Dendritic cell treated with granulocyte-macrophage colony-stimulating factor and Interleukin-4, amounts not matched to agents 40 ng/mL and 50 ng/mL, for 4 days (primary cell): Measurements from ENCODE around the gene MS4A4E.

ENCODE experiments used
- H3K27ac Mint-ChIP-seq: one replicate; pipeline ENCODE4 v1.8.0; 2022; ENCODE audit warnings: mild to moderate bottlenecking, mixed read lengths
- H3K27me3 Mint-ChIP-seq: one replicate; pipeline ENCODE4 v1.8.0; 2022; ENCODE audit warnings: mild to moderate bottlenecking, mixed read lengths
- H3K36me3 Mint-ChIP-seq: one replicate; pipeline ENCODE4 v1.8.0; 2022; ENCODE audit warnings: low read depth, mixed read lengths
- H3K4me1 Mint-ChIP-seq: one replicate; pipeline ENCODE4 v1.8.0; 2022; ENCODE audit warnings: low read depth, mixed read lengths
- H3K4me3 Mint-ChIP-seq: one replicate; pipeline ENCODE4 v1.8.0; 2022; ENCODE audit warnings: mild to moderate bottlenecking, moderate library complexity, mixed read lengths
- H3K9me3 Mint-ChIP-seq: one replicate; pipeline ENCODE4 v1.8.0; 2022; ENCODE audit warnings: mixed read lengths
- intact Hi-C: fragments of 100-400 bp; cut with micrococcal nuclease; formaldehyde crosslinking; loops from one replicate; pipeline ENCODE4 v1.15.0; 2022

The MS4A4E gene

DNA sequence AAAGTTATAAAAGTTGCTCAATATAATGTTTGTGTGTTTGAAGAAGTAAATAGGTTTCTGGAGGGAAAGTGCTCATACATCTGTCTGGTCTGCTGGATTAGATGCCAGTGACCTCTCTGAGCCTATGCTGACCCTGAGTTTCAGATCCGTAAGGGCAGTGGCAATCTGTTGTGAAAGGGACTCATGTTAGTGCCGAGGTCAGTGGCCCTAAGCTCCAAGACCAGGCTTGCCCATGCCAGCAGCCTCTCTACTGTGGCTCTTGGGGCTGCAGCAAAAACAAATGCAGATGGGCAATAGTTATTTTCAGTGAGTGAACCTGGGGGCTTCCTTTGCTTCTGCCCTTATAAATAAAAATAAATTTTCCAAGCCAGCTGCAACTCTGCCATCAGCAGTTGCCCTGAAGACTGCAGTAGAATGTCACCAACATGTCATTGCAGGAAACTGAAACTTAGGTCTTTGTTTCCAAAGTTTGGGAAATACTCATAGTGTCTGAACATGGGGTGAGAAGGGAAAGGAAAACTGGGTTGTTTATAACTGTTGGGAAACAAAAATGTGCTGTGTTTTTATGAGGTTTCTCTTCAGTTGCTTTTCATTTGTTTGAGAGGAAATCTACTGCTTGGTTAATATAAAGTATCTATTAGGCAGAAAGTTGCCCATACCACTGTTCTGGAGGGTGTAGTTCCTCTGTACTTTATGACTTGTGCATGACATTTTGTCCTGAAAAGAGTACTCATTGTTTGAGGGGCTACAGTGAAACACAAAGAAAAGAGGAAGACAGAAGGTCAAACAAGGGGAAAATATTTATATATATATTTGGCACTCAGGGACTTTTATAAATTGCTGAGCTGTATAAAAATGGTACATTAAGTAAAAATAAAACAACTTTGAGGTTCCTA is 9.5 kb upstream of the MS4A4E start:
- intact Hi-C loops: loop anchor here (5.0 kb wide), 1 partner anchor 80 kb away; no protein-coding TSS in a partner anchor
- Mint-ChIP-seq H3K27ac (peak overlapping the region; percentile 87), H3K27me3 (no peaks in the 10 kb centered on the region), H3K4me3 (peak overlapping the region; percentile 2), H3K9me3 (peaks cover 27% of the 10 kb centered on the region), H3K36me3 (peaks cover 16% of the 10 kb centered on the region), H3K4me1 (peaks cover 63% of the 10 kb centered on the region)

DNA sequence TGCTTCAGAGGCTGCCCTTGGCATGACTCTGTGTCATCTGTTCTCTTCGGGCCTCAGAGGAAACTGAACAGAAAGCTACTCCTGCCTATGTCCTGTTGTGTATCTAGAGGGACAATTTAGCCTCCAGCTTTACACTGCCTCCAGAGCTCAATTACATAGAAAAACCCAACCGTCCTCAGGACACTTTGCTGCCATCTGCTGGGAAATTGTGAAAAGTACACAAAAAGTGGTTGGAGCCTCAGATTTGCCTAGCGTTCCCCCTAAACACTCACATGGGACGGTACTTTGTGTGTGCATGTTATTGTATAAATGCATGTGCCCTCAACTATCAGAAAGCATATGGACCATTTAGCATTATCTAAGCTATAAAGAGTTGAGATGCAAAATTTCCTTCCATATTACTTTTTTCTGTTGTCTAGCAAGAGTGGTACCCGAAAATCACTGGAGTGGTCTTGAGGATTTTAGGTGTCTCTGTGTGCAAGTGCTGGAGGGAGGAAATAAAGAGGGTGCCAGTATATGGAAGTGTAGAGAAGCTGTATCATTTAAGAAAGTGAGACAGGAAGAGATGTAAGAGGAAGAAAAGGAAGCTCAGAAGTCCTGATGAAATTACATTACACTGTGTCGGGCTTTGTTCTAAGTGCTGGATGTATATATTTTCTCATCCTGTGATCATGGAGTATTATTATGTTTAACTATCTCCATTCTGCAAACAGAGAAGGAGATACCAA is 8.7 kb upstream of the MS4A4E start:
- Mint-ChIP-seq H3K9me3 (peaks cover 27% of the 10 kb centered on the region), H3K4me3 (no peak overlapping the region), H3K27ac (peak overlapping the region; percentile 87), H3K4me1 (peaks cover 69% of the 10 kb centered on the region), H3K27me3 (no peaks in the 10 kb centered on the region), H3K36me3 (peaks cover 16% of the 10 kb centered on the region)
- intact Hi-C loops: loop anchor here (5.0 kb wide), 1 partner anchor 79 kb away; no protein-coding TSS in a partner anchor

DNA sequence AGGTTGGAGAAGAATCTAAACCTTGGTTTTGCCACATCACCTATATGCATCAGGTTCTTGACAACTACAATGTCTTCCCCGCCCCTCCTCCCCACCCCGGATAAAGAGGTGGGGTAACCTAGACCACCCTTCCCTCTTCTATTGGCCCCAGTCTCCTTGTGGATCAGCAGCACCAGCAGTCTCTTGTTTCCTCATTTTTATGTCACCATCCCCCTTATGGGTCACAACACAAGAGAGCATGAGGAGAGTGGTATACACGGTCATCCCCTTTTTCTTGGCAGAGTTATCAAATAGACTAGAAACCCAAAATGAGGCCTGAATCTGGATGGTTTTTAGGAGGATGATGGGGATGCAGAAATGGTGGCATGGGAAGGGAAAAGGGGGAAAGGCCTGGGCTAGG is 1.2 kb downstream of the MS4A4E start:
- H3K4me3 Mint-ChIP-seq: peak overlapping the region; percentile 74
- no peaks in the 10 kb centered on the region for H3K9me3 Mint-ChIP-seq
- H3K27ac Mint-ChIP-seq: peak overlapping the region; percentile 95
- intact Hi-C loops: loop anchor here (5.0 kb wide), 3 partner anchors 44 to 419 kb away; partner anchors contain the start of gene MS4A6A
- no peaks in the 10 kb centered on the region for H3K27me3 Mint-ChIP-seq
- peaks cover 72% of the 10 kb centered on the region for H3K4me1 Mint-ChIP-seq
- H3K36me3 Mint-ChIP-seq: peaks cover 28% of the 10 kb centered on the region

DNA sequence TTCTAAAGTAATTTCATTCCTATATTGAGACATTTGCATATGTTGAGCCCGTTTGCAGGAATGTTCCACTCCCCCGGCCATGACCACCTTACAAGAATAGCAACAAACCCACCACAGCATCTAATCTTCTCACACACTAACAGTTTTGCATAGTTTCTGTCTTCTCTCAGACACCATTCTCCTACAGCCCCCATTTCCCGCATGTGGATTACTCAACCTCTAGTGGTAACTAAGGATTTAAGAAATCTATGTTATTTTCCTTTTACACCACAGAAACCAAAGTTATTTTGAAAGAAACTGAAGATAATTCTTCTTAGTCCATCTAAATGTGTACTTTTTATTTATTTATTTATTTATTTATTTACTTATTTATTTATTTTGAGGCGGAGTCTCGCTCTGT is 2.3 kb downstream of the MS4A4E start:
- Mint-ChIP-seq H3K4me3 (peak overlapping the region; percentile 74), H3K4me1 (peaks cover 74% of the 10 kb centered on the region), H3K27ac (peak overlapping the region; percentile 95), H3K9me3 (no peaks in the 10 kb centered on the region), H3K36me3 (peaks cover 29% of the 10 kb centered on the region), H3K27me3 (no peaks in the 10 kb centered on the region)
- intact Hi-C loops: loop anchor here (5.0 kb wide), 3 partner anchors 43 to 418 kb away; partner anchors contain the start of gene MS4A6A

DNA sequence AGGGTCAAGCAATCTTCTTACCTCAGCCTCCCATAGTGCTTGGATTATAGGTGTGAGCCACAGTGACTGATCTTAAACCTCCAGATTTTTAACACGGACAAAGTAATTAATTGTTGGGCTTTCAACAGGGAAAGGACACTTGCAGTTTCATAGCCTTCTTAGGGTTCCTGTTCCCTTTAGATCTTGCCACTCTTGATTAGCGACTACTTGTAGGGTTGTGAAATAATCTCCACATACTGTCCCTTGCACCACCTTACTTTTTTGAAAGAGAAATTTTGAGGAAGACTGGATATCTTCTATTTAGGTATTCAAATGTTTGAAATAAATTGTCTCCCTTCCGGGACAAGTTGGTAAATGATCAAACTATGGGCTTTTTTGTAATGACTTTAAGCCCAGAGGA is 7.6 kb downstream of the MS4A4E start:
- H3K4me3 Mint-ChIP-seq: peak overlapping the region; percentile 54
- H3K36me3 Mint-ChIP-seq: peaks cover 56% of the 10 kb centered on the region
- H3K27ac Mint-ChIP-seq: peak overlapping the region; percentile 75
- peaks cover 89% of the 10 kb centered on the region for H3K4me1 Mint-ChIP-seq
- H3K27me3 Mint-ChIP-seq: no peaks in the 10 kb centered on the region
- H3K9me3 Mint-ChIP-seq: no peaks in the 10 kb centered on the region
- intact Hi-C loops: no loop called here

DNA sequence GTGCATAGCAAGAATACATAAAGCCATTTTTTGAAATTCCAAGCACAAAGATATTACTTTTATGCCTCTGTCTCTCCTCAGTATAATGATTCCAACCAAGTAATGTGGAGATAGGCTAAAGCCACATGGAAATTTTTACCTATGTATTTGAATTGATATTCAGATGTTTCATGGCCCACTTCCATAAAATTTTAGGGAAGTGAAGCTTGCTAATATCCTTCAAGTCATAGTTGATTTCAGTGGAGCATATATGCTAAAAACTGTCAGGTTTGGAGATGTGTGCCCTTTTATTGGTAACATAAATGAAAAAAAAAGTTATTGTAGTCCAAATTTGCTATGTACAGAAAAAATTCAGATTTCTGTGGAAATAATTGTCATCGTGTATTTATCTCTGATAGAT is 12.3 kb downstream of the MS4A4E start:
- intact Hi-C loops: no loop called here
- Mint-ChIP-seq H3K27me3 (no peaks in the 10 kb centered on the region), H3K36me3 (peaks cover 63% of the 10 kb centered on the region), H3K27ac (peak overlapping the region; percentile 64), H3K4me1 (peaks cover 72% of the 10 kb centered on the region), H3K9me3 (no peaks in the 10 kb centered on the region), H3K4me3 (peak overlapping the region; percentile 26)

DNA sequence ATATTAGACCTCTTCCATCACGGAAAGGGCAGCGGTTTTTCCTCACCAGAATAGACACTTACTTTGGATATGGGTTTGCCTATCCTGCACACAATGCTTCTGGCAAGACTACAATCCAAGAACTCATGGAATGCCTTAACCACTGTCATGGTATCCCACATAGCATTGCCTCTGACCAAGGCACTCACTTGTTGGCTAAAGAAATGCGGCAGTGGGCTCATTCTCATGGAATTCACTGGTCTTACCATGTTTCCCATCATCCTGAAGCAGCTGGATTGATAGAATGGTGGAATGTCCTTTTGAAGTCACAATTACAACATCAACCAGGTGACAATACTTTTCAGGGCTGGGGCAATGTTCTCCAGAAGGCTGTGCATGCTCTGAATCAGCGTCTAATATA is 20.8 kb downstream of the MS4A4E start:
- Mint-ChIP-seq H3K4me3 (no peak overlapping the region), H3K27me3 (no peaks in the 10 kb centered on the region), H3K4me1 (peaks cover 38% of the 10 kb centered on the region), H3K27ac (peak overlapping the region; percentile 78), H3K36me3 (peaks cover 78% of the 10 kb centered on the region), H3K9me3 (peaks cover 8% of the 10 kb centered on the region)
- intact Hi-C loops: no loop called here

DNA sequence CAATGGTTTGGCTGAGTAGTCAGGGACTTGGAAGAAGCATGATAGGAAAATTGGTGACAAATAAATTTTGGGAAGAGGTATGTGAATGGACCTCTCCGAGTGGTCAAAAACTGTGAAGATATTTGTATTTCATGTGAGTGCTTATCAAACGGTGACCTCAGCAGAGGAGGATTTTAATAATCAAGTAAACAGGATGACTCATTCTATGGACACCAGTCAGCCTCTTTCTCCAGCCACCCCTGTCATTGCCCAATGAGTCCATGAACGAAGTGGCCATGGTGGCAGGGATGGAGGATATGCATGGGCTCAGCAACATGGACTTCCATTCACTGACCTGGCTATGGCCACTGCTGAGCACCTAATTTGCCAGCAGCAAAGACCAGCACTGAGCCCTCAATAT is 21.2 kb downstream of the MS4A4E start:
- Mint-ChIP-seq H3K4me1 (peaks cover 42% of the 10 kb centered on the region), H3K27ac (peak overlapping the region; percentile 78), H3K9me3 (peaks cover 8% of the 10 kb centered on the region), H3K36me3 (peaks cover 79% of the 10 kb centered on the region), H3K4me3 (no peak overlapping the region), H3K27me3 (no peaks in the 10 kb centered on the region)
- intact Hi-C loops: no loop called here

DNA sequence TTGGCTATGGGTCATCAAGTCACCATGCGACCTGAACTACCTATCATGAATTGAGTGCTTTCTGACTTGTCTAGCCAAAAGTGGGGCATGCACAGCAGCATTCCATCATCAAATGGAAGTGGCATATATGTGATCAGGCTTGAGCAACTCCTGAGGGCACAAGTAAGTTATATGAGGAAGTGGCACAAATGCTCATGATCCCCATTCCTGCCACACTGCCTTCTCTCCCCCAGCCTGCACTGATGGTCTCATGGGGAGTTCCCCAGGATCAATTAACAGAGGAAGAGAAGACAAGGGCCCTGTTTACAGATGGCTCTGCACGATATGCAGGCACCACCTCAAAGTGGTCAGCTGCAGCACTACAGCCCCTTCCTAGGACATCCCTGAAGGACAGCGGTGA is 21.8 kb downstream of the MS4A4E start:
- Mint-ChIP-seq H3K9me3 (peaks cover 8% of the 10 kb centered on the region), H3K36me3 (peaks cover 84% of the 10 kb centered on the region), H3K27ac (peak overlapping the region; percentile 78), H3K27me3 (no peaks in the 10 kb centered on the region), H3K4me3 (no peak overlapping the region), H3K4me1 (peaks cover 45% of the 10 kb centered on the region)
- intact Hi-C loops: no loop called here

DNA sequence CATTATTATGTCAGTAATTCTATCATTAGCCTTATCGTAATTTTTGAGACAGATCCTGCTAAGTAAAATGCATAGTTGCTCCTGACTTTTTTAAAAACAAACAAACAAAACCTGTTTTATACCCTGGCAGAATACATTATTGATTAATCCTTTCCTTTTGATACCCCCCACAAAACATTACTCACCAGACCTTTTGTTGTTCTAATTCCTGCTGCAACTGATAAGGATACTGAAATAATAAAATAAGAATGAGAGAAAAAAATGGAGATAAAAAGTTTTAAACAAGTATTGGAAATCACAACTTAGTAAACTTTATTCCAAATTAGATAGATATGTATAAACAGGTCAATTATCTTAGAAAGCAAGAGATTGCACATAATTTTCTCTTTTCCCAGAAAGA is 28.6 kb downstream of the MS4A4E start:
- intact Hi-C loops: no loop called here
- Mint-ChIP-seq H3K27me3 (no peaks in the 10 kb centered on the region), H3K4me1 (peaks cover 24% of the 10 kb centered on the region), H3K36me3 (peaks cover 87% of the 10 kb centered on the region), H3K9me3 (no peaks in the 10 kb centered on the region), H3K27ac (no peak overlapping the region), H3K4me3 (no peak overlapping the region)

DNA sequence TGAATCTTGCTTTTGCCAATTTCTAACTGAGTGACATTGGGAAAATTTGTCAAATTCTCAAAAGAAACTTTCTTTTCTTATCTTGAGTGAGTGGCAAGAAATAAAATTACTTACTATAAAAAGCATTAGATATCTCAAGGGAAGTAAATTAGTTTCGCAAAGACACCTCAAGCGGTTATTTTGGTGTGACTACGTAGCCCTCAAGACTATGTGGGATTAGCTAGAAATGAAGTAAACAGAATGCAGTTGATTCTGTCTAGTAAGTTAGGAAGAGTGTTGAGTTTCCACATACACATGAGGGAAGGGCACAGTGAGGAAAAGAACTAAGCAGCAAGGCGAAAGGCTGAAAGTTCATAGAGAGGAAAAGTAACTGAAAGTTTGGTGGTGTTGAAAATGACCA is 31.7 kb downstream of the MS4A4E start:
- H3K9me3 Mint-ChIP-seq: no peaks in the 10 kb centered on the region

DNA sequence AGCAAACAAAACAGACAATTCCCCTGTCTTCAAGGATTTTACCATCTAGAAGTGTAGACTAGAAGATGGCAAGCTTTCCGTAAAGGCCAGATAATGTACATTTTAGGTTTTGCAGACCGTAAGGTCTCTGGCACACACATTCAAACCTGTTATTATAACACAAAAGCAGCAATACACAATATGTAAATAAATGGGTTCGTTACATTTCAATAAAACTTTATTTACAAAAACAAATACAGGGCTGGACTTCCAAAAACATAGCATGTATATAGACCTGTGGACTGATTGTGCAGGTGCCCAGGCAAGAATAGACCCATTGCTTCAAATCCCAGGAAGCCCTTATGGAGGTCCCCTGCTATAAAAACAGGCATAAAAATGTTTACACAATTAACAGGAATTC is 33.0 kb downstream of the MS4A4E start:
- Mint-ChIP-seq H3K4me3 (no peak overlapping the region), H3K27me3 (no peaks in the 10 kb centered on the region), H3K27ac (no peak overlapping the region), H3K9me3 (no peaks in the 10 kb centered on the region), H3K4me1 (peaks cover 39% of the 10 kb centered on the region), H3K36me3 (peaks cover 89% of the 10 kb centered on the region)
- intact Hi-C loops: loop anchor here (5.0 kb wide), 1 partner anchor 93 kb away; no protein-coding TSS in a partner anchor

More for the DNA sequence above, 31.7 kb downstream of the MS4A4E start:
- Mint-ChIP-seq H3K36me3 (peaks cover 87% of the 10 kb centered on the region), H3K27me3 (no peaks in the 10 kb centered on the region), H3K4me3 (no peak overlapping the region), H3K4me1 (peaks cover 34% of the 10 kb centered on the region), H3K27ac (peak overlapping the region; percentile 9)
- intact Hi-C loops: no loop called here

DNA sequence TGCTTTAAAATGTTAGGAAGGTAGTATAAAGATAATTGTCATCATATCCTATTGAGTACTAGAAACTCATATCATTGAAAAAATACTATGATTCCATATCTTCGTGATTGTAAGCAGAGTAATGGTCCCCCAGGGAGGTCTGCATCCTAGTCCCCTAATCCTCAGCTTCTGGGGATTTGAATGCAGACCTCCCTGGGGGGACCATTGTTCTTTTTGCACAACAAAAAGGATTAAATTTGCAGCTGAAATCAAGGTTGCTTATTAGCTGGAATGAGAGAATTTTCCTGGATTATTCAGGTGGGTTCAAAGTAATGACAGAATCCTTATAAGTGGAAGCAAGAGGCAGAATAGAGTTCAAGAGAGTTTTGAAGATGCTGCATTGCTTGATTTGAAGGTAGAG is 34.0 kb downstream of the MS4A4E start:
- H3K36me3 Mint-ChIP-seq: peaks cover 93% of the 10 kb centered on the region
- H3K9me3 Mint-ChIP-seq: no peaks in the 10 kb centered on the region
- no peak overlapping the region for H3K27ac Mint-ChIP-seq
- intact Hi-C loops: loop anchor here (5.0 kb wide), 1 partner anchor 92 kb away; no protein-coding TSS in a partner anchor
- peaks cover 47% of the 10 kb centered on the region for H3K4me1 Mint-ChIP-seq
- H3K27me3 Mint-ChIP-seq: no peaks in the 10 kb centered on the region
- H3K4me3 Mint-ChIP-seq: no peak overlapping the region
